ENCODE measurements around the gene RXFP4.
"Not testable (repeated sequence)": the region's sequence is repeated elsewhere in the genome, so short reads cannot be mapped to it uniquely, and the experiment has no call there.

RXFP4 gene

DNA sequence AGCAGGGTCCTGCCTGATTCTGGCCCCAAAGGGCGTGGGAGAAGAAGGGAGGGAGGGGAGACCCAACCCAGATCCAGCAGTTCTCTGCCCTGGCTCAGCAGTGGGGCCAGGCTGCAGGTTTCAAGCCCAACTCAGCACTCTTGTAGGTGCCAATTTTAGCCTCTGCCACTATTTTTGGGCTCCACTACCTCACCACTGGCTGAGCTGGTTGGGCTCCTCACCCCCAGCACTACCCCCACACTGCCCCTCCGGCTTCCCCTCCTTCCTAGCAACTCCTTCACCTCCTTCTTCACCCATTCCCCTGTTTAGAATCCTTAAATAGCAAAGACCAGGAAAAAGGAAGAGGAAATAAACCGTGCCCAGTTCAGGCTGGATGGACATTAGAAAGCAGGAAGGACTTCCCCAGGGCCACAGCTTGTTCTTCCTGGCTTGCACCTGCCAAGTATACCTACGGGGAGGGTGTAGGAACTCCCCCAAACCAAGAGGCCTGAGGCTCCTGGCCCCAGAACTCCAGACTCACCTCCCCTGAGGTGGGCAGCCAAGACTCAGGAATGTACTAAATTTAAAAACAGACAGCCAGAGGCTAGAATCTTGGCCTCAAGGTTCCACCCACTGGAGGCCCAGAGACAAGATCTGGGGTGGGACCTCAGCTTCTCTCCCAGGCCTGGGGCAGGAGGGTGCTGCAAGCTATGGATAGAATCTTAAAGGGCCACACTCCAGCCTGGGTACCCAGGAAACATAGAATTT is 38.3 kb downstream of the RXFP4 start:
- no peak for DNase-seq

DNA sequence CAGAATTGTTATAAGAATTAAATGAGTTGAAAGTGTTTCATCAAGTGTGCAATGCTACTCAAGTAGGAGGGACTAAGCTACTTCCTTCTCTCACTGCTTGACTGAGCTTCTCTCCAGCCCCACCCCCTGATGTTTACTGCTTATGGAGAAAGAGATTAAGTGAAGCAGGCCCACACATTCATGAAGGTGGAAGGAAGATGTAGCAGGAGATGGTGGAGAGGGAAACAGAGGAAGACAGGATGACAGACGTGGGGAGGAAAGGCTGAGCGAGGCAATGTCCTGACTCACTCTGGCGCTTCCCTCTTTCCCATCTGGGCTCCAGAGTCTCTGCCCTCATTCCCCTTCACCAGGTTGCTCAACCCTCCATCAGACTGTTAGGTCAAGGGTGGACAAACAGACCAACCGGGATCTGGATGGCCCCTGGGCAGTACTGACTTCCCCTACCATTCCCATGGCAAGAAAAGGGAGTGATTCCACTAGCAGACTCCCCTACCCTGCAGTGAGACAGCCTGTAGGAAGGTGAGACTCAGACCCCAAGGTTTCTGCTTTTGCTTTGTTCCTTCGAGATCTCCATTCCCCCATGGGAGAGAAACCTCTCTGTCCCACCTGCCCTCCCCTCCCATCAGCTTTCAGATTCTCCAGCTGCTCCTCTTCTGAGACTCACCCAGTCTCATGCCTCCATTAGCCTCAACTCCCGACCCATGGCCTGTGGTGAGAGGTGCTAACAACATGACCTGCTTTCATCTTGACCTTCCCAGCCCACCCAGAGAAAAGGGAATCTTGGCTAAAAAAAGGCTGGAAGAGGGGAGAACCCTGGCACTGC is 40.0 kb downstream of the RXFP4 start:
- DNase-seq, result no peak

DNA sequence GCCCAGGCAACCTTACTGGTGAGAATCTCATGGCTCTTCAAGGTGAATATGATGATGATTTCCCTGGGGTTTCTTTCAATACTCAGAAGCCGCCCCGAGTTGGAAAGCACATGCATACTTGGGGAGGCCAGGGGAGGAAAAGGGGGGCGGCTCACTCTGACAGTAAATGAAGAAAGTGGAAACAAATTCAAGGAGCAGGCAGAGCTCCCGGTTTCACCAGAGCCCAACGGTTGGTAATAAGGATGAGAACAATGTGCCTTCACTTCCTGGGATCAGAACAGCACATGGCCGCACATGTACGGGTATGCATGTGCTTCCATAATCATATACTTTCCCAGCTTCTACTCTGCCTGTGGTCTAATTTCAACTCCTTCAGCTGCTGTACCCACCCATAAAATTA is 40.7 kb downstream of the RXFP4 start:
- no peak for DNase-seq

DNA sequence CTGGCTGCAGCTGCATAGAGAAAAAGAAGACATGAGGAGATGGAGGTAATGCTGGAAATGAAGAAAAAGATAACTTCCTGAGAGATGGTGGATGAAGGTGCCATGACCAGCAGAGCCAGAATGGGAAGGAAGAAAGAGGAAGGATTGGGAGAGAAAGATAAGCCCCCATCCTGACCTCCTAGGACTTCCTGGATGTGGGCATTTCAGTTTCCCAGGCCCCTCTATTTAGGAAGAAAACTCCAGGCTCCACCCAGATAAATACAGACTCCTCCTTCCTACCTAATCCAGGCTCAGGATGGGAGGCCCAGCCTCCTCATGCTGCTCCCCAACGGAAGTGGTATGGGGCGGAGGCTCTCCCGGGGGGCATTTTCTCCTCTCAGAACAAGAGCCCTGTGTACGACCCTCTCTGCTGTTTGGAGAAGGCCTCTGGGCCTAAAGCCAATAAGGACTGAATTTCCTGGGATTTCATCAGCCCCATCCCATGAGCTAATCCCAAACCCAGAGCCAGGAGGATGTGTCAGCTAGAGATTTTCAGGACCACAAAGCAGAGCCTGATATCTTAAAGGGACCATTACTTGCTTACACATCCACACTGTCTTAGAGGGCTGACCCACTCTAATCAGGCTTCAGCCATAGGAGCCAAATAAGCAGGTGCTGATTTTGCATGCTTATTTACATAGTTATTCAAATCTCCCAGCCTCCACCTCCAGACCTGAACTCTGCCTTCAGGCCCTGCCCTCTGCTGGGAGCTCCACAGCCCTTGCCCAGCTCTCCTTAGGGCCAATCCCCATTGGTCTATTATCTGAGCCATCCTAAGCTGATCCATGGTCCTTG is 42.0 kb downstream of the RXFP4 start:
- peak; percentile 50 for DNase-seq

DNA sequence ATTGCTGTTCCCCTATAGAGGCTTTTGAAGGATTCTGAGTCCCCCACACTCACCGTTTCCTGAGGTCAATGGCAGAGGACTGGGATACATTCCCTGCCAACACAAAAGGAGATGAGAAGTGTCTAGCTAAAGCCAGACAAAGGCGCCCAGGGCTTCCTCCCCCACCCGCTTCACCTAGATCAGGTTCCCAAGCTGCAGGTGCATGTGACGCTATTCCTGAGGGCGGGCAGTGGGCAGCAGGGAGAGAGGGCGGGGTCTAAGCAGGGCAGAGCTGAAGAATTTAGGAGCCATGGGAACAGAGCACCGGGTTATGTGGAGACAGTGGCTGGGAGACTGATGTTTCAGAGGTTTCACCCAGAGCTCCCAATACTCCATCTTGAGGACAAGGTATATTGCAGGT is 42.9 kb downstream of the RXFP4 start:
- DNase-seq, result peak; percentile 76

DNA sequence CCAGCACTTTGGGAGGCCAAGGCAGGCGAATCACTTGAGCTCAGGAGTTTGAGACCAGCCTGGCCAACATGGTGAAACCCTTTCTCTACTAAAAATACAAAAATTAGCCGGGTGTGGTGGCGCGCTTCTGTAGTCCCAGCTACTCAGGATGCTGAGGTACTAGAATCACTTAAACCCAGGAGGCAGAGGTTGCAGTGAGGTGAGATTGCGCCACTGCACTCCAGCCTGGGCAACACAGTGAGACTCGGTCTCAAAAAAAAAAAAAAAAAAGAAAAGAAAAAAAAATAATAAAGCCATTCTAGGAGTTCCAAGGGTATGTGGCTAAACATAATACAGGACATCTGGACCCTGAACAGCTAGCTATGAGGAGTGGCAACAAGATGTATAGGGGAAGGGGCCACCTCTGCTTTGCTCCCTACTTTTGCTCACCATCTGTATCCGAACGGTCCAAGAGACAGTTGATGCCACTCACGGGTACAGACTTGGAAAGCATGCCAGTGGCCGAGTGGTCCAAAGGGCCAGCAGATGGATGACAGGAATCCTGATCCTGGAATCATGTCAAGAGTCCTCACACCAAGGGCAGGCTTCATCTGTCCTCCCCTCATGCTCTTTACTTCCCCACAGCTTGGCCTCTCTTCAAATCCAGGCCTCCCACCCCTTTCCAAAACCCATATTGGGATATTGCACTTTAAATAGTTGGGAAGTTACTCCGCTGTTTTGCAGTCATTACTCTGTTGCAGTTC is 43.6 kb downstream of the RXFP4 start:
- not testable (repeated sequence) for DNase-seq

DNA sequence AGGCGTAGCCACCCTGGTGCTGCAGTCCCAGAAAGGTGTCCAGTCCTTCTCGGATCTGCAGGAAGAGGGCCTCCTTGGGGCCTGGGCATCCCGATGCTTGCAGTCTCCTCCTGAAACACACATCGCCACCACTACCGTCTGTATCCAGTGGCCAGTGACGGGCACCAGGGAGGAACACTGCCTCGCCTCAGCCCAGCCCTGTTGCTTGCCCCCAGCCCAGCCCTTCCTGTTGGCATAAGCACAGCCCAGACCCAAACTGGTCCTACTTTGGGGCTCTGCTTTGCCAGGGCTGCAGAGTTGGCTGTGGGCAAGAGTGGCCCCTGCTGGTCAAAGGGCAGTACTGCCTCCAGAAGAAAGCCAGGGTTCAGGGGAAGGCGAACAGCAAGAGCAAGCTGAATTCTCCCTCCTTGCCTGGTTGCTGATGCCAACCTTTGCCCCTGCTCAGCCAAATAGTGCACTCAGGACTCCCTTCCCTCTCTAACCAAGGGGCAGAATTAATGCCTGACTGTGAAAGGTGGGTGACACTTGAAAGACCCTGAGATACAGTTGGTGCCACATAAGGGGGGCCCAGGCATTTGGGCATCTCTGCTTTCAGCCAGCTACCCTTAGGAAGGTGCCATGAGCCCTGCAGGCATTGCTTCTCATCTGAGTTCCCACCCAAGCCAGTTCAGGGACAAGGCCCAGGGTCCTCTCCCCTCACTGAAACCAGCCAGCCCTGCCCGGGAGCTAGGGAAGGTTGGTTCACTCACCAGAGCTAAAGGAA is 48.0 kb downstream of the RXFP4 start:
- peak; percentile 66 for DNase-seq

DNA sequence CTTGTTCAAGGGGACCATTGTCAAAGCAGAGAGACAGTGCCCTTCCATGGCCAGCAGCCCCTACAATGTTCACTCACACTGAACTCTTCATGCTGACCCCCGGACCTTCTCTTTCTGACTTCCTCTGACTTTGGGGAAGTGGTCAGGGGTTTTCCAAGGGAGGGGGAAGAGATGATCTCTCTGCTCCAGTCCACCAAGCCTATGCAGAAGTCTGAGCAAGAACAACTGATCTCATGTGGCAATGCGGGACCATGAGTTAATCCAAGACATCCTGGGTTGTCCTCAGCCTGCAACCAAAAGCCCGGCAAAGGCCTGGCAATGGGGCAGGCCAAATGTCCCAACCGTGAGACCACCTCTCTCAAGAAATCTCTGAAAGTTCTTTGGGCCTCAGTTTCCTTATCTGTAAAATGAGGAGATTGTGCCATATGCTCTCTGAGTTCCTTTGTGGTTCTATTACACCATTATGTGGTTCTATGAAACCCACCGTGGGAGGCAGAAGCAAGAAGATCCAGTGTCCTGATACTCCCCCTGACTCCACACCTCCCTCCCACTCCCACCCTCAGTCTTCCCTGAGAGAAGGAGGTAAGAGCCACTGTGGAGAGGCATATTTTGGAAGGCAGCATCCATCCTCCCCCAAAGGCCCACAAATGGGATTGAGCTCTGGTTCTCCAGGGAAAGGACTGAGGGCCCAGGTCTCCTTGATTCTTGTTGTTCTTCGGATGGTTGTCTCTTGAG is 48.7 kb downstream of the RXFP4 start:
- no peak for DNase-seq
